Caco-2 (cell line): ENCODE results near the gene MESP1. TPM values are rescaled to one million over a fixed set of nuclear protein-coding genes. Genes with fewer than 3 reads are reported as not detected.
A peak's percentile ranks its signal among the peaks of the same experiment; 100 is the strongest.

Experiments
- BruUV-seq: library from RNA; stranded (reverse); fragments of 400-500 nt; replicated peaks from 2 replicates; lab custom pipeline; 2021; lab: Mats Ljungman, UMichigan
- CTCF ChIA-PET: fragments of 300-600 bp; sonication (Branson Sonifier 250); formaldehyde crosslinking; loops from one replicate; lab custom pipeline; 2022; ENCODE audit warnings: antibody characterized with exemption; lab: Charles Lee
- POLR2A ChIA-PET: fragments of 300-600 bp; sonication (Branson Sonifier 250); formaldehyde crosslinking; loops from one replicate; lab custom pipeline; 2022; ENCODE audit warnings: antibody characterized with exemption; lab: Charles Lee
- DNase-seq, 2 experiments: peaks; one replicate each; pipeline versions ENCODE4 v3.0.0 to v3.0.0-alpha.2; 2020 to 2022
- H3K27me3 ChIP-seq: replicated peaks from 2 replicates; pipeline ENCODE4 v1.6.0; 2011; ENCODE audit warnings: low read length; ENCODE audit not compliant: control insufficient read depth, insufficient read depth
- H3K36me3 ChIP-seq: 2 replicates; pipeline ENCODE4 v1.5.1; 2011; ENCODE audit warnings: low read length; ENCODE audit not compliant: control insufficient read depth, insufficient read depth
- H3K4me1 ChIP-seq: fragments of 250-450 bp; sonication (Bioruptor Pico); 2 replicates; pipeline ENCODE4 v1.5.1; 2020; ENCODE audit warnings: mild to moderate bottlenecking
- H3K4me3 ChIP-seq: 2 replicates; pipeline ENCODE4 v1.5.1; 2011; ENCODE audit warnings: low read depth, mild to moderate bottlenecking, control low read depth, low read length
- H3K9me3 ChIP-seq: fragments of 250-450 bp; sonication (Bioruptor Pico); 2 replicates; pipeline ENCODE4 v1.5.1; 2020; ENCODE audit warnings: mild to moderate bottlenecking, moderate library complexity
- H3K27ac Mint-ChIP-seq: one replicate; pipeline ENCODE4 v1.8.0; 2022; ENCODE audit warnings: mixed read lengths; ENCODE audit not compliant: unreplicated experiment
- H3K27me3 Mint-ChIP-seq: one replicate; pipeline ENCODE4 v1.8.0; 2022; ENCODE audit warnings: mixed read lengths; ENCODE audit not compliant: insufficient read depth, unreplicated experiment
- H3K36me3 Mint-ChIP-seq: one replicate; pipeline ENCODE4 v1.8.0; 2022; ENCODE audit warnings: mild to moderate bottlenecking, mixed read lengths; ENCODE audit not compliant: insufficient read depth, unreplicated experiment
- H3K4me1 Mint-ChIP-seq: one replicate; pipeline ENCODE4 v1.8.0; 2022; ENCODE audit warnings: low read depth, mixed read lengths; ENCODE audit not compliant: unreplicated experiment
- H3K4me3 Mint-ChIP-seq: one replicate; pipeline ENCODE4 v1.8.0; 2022; ENCODE audit warnings: mild to moderate bottlenecking, moderate library complexity, mixed read lengths; ENCODE audit not compliant: unreplicated experiment
- H3K9me3 Mint-ChIP-seq: one replicate; pipeline ENCODE4 v1.8.0; 2022; ENCODE audit warnings: mixed read lengths; ENCODE audit not compliant: unreplicated experiment
- CTCF ChIP-seq, 2 experiments: fragments of 200-600 bp in 1 of 2; IDR thresholded peaks; 1 replicate in 1 of 2; 2 replicates in 1 of 2; pipeline versions ENCODE4 v1.5.1 to v1.8.0; 2011 to 2022; ENCODE audit warnings: antibody characterized with exemption in 1 of 2, control low read depth in 1 of 2, inconsistent platforms in 1 of 2, low read depth in 1 of 2, low read length in 1 of 2, mild to moderate bottlenecking in 1 of 2, moderate library complexity in 1 of 2; ENCODE audit not compliant: insufficient read depth in 1 of 2, severe bottlenecking in 1 of 2, unreplicated experiment in 1 of 2
- intact Hi-C: fragments of 100-400 bp; cut with micrococcal nuclease; formaldehyde crosslinking; loops from one replicate; pipeline ENCODE4 v1.10.0; 2022; ENCODE audit not compliant: unreplicated experiment
- total RNA-seq: library from RNA; stranded (reverse); gene quantifications from 2 replicates; pipeline ENCODE4 v1.2.3, GENCODE V29; 2022

Gene MESP1
- total RNA-seq, 1 experiment from 2014 or later: 1.00 TPM

GRCh38 chr15:89749951-89750559 lies 994 bp downstream of the MESP1 start:
- no peaks in the 10 kb centered on the region for H3K27me3 ChIP-seq
- H3K4me3 ChIP-seq: peak overlapping the region; percentile 59
- CTCF ChIA-PET: interaction anchor here (0.6 to 1.8 kb wide), 7 partner anchors 9 to 144 kb away, joined by 3 to 14 read pairs (median 4); partner anchors contain the start of gene AP3S2
- Mint-ChIP-seq H3K9me3 (no peaks in the 10 kb centered on the region), H3K27me3 (no peaks in the 10 kb centered on the region), H3K4me3 (peak overlapping the region; percentile 62), H3K36me3 (no peaks in the 10 kb centered on the region), H3K27ac (no peak overlapping the region), H3K4me1 (peaks cover 8% of the 10 kb centered on the region)
- H3K36me3 ChIP-seq: no peaks in the 10 kb centered on the region
- no TSS peak for BruUV-seq
- DNase-seq: no peak
- POLR2A ChIA-PET: interaction anchor here (0.9 kb wide), 1 partner anchor 10 kb away, joined by 3 read pairs; no protein-coding TSS in a partner anchor
- intact Hi-C loops: no loop called here
- peaks cover 11% of the 10 kb centered on the region for H3K4me1 ChIP-seq
- TF ChIP-seq CTCF (IDR thresholded peaks at IDR 0.05; ENCODE audit: insufficient read depth in 1 of 2, low read depth in 1 of 2, low read length in 1 of 2, severe bottlenecking in 1 of 2, unreplicated experiment in 1 of 2): no peak
- H3K9me3 ChIP-seq: no peaks in the 10 kb centered on the region

GRCh38 chr15:89749526-89749925 lies 1.5 kb downstream of the MESP1 start:
- H3K4me3 ChIP-seq: no peak overlapping the region

GRCh38 chr15:89749054-89749453 lies 2.0 kb downstream of the MESP1 start:
- Mint-ChIP-seq H3K36me3 (no peaks in the 10 kb centered on the region), H3K9me3 (no peaks in the 10 kb centered on the region), H3K27ac (no peak overlapping the region), H3K4me1 (no peaks in the 10 kb centered on the region), H3K27me3 (no peaks in the 10 kb centered on the region), H3K4me3 (no peak overlapping the region)
- BruUV-seq: no TSS peak
- Histone ChIP-seq H3K27me3 (no peaks in the 10 kb centered on the region), H3K9me3 (no peaks in the 10 kb centered on the region), H3K4me1 (peaks cover 6% of the 10 kb centered on the region; the same call in 1 of the 2 replicates), H3K4me3 (no peak overlapping the region), H3K36me3 (no peaks in the 10 kb centered on the region)
- no peak for DNase-seq
- intact Hi-C loops: no loop called here
- ChIA-PET CTCF (interaction anchor here (1.1 kb wide), 1 partner anchor 126 kb away, joined by 4 read pairs; no protein-coding TSS in a partner anchor), POLR2A (no interaction called here)
- no peak for TF ChIP-seq CTCF (IDR thresholded peaks at IDR 0.05; ENCODE audit: insufficient read depth in 1 of 2, low read depth in 1 of 2, low read length in 1 of 2, severe bottlenecking in 1 of 2, unreplicated experiment in 1 of 2)

More at GRCh38 chr15:89749526-89749925, 1.5 kb downstream of the MESP1 start:
- intact Hi-C loops: no loop called here
- POLR2A ChIA-PET: no interaction called here
- no TSS peak for BruUV-seq
- Mint-ChIP-seq H3K4me1 (peaks cover 2% of the 10 kb centered on the region), H3K27ac (no peak overlapping the region), H3K9me3 (no peaks in the 10 kb centered on the region), H3K27me3 (no peaks in the 10 kb centered on the region), H3K36me3 (no peaks in the 10 kb centered on the region), H3K4me3 (peak overlapping the region; percentile 62)
- no peaks in the 10 kb centered on the region for H3K27me3 ChIP-seq
- CTCF ChIA-PET: interaction anchor here (0.6 to 1.8 kb wide), 4 partner anchors 9 to 144 kb away, joined by 3 to 11 read pairs (median 6); partner anchors contain the start of gene AP3S2
- DNase-seq: no peak
- peaks cover 6% of the 10 kb centered on the region; the same call in 1 of the 2 replicates for H3K4me1 ChIP-seq
- H3K36me3 ChIP-seq: no peaks in the 10 kb centered on the region
- H3K9me3 ChIP-seq: no peaks in the 10 kb centered on the region
- no peak for TF ChIP-seq CTCF (IDR thresholded peaks at IDR 0.05; ENCODE audit: insufficient read depth in 1 of 2, low read depth in 1 of 2, low read length in 1 of 2, severe bottlenecking in 1 of 2, unreplicated experiment in 1 of 2)
